ENCODE data around the gene MEI1.

The MEI1 gene

DNA sequence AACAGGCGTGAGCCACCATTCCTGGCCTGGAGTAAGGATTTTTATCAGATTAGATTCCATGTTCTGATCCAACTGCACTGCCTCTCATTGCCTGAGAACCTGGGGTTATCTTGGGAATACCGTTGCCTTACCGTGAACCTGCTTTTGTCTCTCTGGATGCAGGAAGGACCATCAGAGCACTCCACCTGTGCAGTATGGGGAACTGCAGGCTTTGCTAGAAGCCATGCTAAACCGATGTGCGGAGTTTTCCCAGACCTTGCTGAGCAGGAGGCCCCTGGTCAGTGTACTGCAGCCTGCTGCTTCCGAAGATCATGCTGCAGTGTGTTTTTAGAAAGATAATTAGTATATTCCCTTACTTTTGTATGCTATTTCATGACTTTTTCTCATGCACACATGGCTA is 43.6 kb downstream of the MEI1 start:
- no peak for DNase-seq (ENCODE audit: low read depth)

DNA sequence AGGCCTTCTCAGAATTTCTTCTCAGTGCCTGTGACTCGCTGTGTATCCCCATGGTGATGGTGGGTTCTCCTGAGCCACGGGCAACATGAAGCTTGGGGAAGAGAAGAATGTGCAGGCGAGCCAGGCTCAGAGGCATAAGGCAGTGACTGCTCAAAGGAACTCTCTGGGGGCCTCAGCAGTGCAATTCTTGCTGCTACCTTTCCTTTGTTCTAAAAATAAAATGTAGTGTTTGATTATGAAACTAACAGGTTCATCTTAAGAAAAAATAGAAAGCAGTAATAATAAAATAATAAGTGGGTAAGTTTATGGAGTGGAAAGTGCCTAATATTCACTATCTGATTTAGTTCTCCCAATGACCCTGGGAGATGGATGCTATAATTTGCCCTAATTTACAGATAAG is 46.7 kb downstream of the MEI1 start:
- no peak for DNase-seq (ENCODE audit: low read depth)

DNA sequence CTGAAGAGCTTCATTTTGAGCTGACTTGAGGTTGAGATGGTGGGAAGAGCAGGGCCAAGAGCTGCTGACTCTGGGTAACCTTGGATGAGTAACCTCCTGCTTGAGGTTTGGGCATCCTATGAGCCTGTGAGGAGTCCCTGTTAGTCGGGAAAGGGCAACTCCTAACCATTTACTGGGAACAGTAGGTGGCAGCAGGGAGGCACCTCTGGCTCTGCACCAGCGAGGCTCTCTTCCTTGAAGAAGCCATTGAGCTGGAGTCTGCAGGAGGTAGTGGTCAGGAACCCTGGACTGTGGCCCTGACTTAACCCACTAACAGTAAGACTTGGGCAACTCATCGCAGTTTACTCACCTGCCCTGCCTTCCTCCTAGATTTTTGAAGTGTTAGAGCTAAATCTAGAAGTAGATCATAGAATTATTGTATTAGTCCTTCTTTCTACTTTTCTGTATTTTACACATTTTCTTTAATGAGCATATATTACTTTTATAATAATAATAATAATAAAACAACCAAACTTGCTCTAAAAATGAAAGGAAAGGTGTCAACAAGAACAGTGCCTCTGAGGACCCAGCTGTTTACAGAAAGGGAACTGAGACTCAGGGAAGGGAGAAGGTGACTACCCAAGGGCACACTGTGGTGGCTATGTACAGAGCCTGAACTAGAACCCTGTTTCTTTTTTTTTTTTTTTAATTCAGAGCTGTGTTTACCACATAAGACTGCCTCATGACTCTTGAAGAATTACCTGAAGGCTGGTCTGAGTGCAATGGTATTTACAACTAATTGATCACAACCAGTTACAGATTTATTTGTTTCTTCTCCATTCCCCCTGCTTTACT is 47.5 kb downstream of the MEI1 start:
- DNase-seq (ENCODE audit: low read depth), result peak; percentile 26

DNA sequence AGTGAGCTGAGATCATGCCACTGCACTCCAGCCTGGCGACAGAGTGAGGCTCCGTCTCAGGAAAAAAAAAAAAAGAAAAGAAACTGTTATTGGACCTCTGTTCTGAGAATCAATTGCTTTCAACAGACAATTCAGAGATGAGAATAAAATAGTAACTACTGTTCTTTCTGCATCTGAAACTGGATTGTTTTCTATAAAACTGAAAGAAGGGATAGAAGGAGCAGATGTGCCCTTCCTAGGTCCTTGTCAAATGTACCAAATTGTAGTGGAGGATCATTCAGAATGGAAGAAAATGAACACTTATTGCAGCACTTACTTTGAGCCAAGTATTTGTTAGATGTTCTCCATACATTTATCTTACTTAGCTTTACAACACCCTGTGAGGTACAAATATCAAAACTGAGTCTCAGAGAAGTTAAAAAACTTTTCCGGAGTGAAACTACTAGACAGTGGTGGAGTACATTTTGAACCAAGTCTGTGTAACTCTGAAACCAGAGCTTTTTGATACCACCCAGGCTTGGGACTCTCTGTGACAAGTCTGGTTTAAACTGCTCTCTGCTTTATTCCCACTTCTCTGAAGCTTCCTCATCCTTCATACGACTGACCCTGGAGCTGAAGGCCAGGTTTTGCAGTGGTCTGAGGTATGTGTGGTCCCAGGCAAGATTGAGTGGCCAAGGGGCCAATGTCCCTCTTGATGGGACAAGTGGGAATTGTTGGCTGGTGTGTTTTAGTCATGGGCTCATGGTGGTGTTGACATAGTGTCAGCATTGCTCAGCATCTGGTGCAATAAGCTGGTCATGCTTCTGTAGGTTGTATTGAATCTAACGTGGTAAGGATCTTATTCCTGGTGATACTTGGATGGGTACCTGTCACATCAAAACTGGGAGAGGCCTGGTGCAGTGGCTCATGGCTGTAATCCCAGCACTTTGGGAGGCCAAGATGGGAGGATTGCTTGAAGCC is 53.0 kb downstream of the MEI1 start:
- DNase-seq (ENCODE audit: low read depth), result no peak

DNA sequence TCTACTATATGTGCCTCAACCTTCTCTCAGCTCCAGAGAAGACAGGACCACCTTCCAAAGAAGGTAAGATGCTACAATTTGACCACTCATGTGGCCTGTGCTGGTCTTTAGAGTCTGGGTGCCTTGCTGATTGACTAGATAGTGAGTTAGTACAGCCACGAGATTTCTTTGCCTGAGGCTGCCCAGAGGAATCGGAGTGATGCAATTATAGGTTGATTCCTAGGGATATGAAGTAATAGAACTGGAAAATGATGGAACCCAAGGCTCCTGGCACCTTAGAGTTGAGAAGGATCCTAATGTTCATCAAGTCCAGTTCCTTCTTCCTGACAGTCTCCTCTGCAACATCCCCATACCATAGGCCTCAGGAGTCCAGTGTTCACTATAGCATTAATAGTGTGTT is 54.7 kb downstream of the MEI1 start:
- DNase-seq (ENCODE audit: low read depth), result no peak

DNA sequence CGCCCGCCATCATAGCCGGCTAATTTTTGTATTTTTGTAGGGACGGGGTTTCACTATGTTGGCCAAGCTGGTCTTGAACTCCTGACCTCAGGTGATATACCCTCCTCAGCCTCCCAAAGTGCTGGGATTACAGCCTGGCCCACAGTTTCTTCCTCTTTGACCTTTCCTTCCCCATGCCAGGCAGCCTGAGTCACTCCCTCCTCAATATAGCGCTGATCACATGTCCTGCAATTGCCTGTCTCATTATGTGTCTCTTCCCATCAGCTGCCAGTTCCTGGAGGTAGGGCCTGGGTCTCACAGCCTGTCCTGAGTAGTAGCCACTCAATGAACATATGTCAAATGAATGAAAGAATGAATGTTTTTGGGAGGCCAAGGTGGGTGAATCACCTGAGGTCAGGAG is 58.2 kb downstream of the MEI1 start:
- DNase-seq (ENCODE audit: low read depth), result no peak

DNA sequence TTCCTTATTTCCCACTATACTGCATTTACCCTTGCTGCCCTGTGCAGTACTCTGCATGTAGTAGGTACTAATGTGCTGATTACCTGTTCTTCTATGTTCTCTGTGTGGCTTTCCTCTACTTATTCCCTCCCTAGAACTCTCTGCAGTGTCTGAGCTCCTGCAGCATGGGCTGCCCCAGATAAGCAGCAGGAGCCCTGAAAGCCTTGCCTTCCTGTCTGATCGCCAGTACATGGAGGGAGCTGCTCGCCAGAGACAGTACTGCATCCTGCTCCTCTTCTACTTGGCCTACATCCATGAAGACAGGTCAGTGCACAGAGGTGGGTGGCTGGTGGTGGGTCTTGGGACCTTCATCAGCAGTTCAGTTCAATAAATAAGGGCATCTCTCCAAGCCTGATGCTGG is 58.9 kb downstream of the MEI1 start:
- no peak for DNase-seq (ENCODE audit: low read depth)

DNA sequence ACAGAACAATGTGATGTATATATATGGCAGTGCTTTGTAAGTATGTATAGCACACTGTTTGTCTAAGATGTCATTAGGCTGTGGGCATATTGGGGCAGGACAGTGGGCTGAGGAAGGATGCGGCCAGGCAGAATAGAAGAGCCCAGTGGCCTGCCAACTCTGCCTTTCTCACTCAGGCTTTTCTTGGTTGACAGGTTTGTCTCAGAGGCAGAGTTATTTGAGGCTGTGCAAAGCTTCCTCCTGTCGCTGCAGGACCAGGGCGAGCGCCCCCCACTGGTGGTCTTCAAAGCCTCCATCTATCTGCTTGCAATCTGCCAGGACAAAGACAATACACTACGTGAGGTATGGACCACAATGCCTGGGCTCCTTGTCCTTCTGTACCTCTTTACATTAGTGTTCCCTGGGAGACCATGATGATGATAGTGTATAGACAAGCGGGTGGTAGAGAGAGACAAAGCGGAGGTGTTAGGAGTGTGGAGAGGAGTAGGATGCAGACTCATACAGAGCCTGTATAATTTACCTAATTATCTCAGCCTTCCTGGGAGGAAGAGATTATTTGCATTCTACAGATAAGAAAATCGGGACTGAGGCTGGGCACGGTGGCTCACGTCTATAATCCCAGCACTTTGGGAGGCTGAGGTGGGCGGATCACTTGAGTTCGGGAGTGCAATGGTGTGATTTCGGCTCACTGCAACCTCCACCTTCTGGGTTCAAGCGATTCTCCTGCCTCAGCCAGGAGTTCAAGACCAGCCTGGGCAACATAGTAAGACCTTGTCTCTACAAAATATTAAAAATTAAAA is 63.9 kb downstream of the MEI1 start:
- DNase-seq (ENCODE audit: low read depth), result no peak

DNA sequence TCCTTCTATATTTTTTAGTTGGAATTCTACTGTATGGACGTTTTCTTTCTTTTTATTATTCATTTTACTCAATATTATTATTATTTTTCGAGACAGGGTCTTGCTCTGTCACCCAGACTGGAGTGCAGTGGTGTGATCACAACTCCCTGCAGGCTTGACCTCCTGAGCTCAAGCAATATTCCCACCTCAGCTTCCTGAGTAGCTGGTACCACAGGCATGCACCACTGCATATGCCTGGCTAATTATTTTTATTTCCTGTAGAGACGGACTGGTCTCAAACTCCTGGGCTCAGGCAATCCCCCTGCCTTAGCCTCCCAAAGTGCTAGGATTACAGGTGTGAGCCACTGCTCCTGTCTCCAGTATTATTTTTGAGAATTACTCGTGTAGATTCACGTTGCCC is 67.2 kb downstream of the MEI1 start:
- no peak for DNase-seq (ENCODE audit: low read depth)

DNA sequence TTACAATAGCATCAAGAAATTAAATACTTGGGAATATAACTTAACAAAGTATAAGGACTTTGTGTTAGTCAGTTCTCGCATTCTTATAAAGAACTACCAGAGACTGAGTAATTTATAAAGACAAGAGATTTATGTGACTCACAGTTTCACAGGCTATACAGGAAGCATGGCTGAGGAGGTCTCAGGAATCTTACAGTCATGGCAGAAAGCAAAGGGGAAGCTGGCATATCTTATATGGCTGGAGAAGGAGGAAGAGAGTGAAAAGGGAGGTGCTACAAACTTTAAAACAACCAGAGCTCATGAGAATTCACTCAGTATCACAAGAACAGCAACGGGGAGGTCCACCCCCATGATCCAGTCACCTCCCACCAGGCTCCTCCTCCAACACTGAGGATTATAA is 69.1 kb downstream of the MEI1 start:
- no peak for DNase-seq (ENCODE audit: low read depth)

DNA sequence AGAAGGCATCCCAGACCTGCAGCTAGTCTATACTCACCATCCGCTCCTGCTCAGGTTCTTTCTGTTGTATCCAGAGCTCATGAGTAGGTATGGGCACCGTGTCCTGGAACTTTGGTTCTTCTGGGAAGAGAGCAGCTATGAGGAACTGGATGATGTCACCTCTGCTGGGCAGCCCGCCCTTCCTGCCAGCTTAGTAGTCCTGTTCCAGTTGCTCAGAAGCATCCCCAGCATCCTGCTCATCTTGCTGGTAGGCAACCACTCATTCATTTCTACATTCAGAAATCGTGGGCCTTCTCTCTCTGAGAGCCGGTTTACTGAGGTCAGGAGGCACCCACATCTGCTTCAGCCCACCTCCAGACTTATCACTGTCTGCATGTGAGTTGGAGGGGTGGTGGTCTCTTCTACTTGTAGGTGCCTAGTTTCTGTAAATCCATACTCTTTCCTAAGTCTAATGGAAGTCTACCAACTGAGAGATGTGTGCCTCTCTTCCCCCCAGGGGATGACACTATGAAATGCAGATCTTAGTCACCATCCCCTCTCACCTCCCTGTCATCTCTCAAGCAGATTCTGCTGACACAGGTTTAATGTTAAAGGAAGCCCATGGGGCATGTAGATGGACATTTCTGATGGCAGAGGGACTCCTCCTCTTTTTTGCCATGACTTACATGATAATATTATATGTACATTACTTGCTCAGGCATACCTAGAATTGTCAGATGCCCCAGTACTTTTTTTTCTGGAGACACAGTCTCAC is 71.6 kb downstream of the MEI1 start:
- no peak for DNase-seq (ENCODE audit: low read depth)

DNA sequence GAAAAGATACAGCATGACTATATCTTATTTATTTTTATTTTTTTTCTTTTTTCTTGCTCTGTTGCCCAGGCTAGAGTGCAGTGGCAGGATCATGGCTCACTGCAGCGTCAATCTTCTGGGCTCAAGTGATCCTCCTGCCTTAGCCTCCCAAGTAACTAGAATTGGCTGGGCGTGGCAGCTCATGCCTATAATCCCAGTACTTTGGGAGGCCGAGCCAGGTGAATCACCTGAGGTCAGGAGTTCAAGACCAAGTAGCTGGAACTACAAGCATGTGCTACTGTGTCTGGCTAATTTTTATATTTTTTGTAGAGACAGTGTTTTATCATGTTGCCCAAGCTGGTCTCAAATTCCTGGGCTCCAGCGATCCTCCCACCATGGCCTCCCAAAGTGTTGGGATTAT is 72.9 kb downstream of the MEI1 start:
- no peak for DNase-seq (ENCODE audit: low read depth)

DNA sequence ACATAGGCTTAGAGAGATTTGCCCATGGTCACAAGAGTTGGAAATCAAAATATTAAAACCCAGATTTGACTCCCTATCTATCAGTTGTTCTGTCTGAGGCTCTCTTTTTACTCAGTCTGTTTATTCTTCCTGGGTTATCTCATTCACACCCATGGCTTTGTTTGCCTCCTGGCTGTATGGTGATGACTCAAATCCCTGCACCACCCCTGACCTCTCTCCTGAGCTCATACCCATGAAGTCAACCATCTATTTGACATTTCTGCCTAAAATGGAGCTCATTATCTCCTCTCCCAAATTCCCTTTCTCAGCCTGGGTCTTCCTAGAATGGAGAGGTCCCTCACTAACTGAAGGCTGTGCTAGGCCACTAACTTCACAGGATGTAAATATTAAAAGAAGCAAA is 73.3 kb downstream of the MEI1 start:
- no peak for DNase-seq (ENCODE audit: low read depth)

DNA sequence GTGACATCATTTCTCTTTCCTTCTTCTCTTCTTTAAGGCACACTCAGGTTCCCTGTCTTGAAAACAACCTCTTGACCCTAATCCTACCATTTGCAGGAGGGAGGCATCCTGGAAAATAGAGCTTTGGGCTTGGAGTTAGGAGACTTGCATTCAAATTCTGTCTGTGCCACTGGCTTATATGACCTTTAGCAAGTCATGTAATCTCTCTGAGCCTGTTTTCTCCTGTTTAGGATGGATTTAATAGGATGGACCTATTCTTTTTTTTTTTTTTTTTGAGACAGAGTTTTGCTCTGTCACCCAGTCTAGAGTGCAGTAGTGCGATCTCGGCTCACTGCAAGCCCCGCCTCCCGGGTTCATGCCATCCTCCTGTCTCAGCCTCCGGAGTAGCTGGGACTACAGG is 76.0 kb downstream of the MEI1 start:
- DNase-seq (ENCODE audit: low read depth), result no peak

DNA sequence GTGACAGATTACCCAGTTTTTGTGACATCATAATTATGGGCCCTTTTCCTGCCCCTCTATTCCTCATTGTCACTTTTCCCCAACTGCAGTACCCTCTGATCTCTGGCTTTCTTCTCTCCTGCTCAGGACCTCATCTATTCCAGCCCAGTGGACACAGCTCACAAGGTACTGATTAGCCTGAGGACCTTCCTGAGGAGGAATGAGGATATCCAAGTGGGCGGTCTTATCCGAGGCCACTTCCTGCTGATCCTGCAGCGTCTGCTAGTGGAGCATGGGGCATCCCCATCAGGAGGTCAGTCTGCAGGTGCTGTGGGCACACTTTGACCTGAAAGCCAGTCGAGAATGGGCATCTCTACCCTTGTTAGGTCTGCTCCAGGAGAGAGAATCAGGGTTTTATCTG is 76.7 kb downstream of the MEI1 start:
- DNase-seq (ENCODE audit: low read depth), result no peak

DNA sequence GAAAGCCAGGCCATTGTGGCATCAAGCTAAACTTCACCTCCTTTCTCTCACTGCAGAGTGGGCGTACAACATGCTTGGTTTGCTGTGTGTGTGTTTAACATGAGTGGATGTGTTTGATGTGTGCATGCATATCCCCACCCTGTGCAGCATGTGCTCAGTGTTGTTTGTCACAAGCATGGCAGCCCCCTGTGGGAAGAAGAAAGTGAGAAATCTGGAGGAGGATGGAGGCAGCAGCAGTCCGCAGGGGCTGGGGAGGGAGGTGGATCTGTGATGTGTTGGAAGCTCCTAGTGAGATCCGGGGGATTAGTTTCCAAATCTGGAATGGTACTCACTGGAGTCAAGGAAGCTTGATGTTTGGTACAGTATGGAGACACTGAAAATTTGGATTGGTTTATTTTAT is 77.1 kb downstream of the MEI1 start:
- DNase-seq (ENCODE audit: low read depth), result no peak

DNA sequence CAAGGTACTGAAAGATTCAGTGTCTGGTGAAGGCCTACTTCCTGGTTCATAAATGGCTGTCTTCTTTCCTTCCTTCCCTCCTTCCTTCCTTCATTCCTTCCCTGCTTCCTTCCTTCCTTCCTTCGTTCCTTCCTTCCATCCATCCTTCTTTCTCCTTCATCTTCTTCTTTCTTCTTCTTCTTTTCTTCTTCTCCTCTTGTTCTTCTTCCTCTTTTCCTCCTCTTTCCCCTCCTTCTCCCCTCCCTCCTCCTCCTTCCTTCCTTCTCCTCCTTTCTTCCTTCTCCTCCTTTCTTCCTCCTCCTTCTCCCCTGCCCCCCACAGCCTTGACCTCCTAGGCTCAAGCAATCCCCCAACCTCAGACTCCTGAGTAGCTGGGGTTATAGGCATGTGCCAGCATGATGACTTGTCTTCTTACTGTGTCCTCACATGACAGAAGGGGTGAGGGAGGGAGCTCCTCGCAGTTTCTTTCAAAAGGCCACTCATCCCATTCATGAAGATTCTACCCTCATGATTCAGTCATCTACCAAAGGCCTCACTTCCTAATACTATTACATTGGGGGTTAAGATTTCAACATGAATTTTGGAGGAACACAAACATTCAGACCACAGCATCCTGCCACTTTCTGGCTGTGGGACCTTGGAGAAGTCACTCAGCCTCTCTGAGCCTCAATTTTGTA is 78.6 kb downstream of the MEI1 start:
- no peak for DNase-seq (ENCODE audit: low read depth)

DNA sequence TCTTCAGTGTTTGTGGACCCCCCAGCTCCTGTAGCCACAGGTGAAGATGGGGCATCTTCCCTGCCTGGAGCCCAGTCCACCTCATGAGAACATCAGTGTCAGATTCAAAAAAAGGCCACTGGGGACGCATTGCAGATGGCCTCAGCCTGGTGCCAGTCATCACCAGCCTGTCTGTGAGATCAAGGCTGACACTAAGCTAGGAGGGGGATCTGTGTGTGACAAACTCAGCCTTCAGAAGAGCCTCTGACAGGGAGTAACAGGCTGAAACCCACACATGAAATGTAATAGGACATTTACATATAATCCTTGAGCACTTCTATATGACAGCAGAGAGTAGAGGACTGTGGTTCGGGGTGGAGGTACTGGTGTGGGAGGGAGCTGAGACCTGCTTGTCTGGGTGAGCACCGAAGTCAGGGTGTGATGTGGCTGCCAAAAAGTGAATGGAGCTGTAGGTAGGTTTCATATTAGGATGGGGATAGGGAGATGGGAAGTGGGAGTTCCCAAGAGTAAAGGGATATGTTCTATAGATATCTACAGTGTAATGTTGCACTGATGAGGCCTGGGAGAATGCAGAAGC is 80.7 kb downstream of the MEI1 start:
- DNase-seq (ENCODE audit: low read depth), result no peak

DNA sequence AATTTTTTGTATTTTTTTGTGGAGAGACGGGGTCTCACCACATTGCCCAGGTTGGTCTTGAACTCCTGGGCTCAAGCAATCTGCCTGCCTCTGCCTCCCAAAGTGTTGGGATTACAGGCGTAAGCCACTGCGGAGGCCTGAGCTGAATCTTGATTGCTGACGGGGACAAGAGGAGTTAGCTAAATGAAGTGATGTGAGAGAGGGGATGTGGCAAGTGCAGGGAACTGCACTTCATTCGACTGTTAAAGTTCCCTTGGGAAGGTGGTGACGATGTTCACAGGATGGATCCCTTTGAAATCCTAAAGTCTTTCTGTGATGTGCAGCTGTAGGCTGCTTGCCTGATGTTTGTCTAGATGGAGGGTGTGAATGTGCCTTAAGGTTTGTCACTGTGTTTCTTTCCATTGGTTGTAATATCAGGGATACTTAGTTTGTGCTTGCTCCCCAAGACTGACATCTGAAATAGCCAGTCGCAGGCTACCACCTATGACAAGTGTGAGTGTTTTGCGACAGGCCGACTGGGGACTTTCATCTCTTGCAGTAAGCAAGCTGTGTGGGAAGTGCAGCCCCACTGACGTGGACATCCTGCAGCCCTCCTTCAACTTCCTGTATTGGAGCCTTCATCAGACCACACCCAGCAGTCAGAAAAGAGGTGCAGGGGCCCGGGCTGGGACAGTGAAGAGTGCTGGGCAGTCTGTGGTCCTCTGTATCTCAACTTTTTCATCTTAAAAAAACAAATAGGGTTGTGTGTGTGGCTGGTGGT is 81.6 kb downstream of the MEI1 start:
- DNase-seq (ENCODE audit: low read depth), result peak; percentile 82

DNA sequence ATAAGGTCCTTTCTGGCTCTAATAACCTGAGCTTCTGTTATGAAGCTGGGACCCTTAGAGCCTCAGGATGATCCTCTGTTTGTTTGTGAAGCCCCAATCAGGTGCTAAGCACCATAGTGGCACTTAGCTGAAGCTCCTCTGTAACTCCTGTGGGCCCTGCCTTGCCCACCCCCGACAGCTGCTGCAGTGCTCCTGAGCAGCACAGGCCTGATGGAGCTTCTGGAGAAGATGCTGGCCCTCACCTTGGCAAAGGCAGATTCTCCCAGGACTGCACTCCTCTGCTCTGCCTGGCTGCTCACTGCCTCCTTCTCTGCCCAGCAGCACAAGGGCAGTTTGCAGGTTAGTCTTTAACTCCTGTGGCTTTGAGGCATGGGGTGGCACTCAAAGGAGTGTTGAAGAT is 82.2 kb downstream of the MEI1 start:
- DNase-seq (ENCODE audit: low read depth), result no peak
